Measurements from ENCODE around the gene ANKRD63. TPM values are rescaled to one million over a fixed set of nuclear protein-coding genes. Genes with fewer than 3 reads are reported as not detected.

Gene ANKRD63
- total and polyA plus RNA-seq, 9 donors: 0.27 TPM; not detected in 8

GRCh38 chr15:40277471-40277870 lies 5.4 kb downstream of the ANKRD63 start:
- intact Hi-C loops (cut with DNase I): loop anchor here in 1 of 4 donors (10.0 kb wide), 1 partner anchor 233 kb away; no protein-coding TSS in a partner anchor
- Histone ChIP-seq H3K27ac (no peak overlapping the region), H3K27me3 (peaks cover 2% of the 10 kb centered on the region), H3K4me3 (no peak overlapping the region), H3K36me3 (no peaks in the 10 kb centered on the region), H3K9me3 (no peaks in the 10 kb centered on the region), H3K4me1 (ENCODE audit: insufficient read depth) (peaks cover 6% of the 10 kb centered on the region)
- DNase-seq: no peak
- TF ChIP-seq EP300 (IDR thresholded peaks at IDR 0.05): no peak
- TF ChIP-seq, protein P1, sequence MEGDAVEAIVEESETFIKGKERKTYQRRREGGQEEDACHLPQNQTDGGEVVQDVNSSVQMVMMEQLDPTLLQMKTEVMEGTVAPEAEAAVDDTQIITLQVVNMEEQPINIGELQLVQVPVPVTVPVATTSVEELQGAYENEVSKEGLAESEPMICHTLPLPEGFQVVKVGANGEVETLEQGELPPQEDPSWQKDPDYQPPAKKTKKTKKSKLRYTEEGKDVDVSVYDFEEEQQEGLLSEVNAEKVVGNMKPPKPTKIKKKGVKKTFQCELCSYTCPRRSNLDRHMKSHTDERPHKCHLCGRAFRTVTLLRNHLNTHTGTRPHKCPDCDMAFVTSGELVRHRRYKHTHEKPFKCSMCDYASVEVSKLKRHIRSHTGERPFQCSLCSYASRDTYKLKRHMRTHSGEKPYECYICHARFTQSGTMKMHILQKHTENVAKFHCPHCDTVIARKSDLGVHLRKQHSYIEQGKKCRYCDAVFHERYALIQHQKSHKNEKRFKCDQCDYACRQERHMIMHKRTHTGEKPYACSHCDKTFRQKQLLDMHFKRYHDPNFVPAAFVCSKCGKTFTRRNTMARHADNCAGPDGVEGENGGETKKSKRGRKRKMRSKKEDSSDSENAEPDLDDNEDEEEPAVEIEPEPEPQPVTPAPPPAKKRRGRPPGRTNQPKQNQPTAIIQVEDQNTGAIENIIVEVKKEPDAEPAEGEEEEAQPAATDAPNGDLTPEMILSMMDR (IDR thresholded peaks at IDR 0.05): no peak
- TF ChIP-seq POLR2A (IDR thresholded peaks at IDR 0.05): no peak
- 40 to 46% (median 44%) methylated on average over 16 of the region's 16 CpGs for WGBS, 3 donors

GRCh38 chr15:40276927-40277326 lies 5.9 kb downstream of the ANKRD63 start:
- no peak overlapping the region for H3K4me3 ChIP-seq
- peaks cover 4% of the 10 kb centered on the region for H3K4me1 ChIP-seq (ENCODE audit: insufficient read depth)
- H3K27me3 ChIP-seq: peaks cover 2% of the 10 kb centered on the region
- 40 to 47% (median 40%) methylated on average over 4 of the region's 4 CpGs for whole genome bisulfite sequencing, 3 donors
- no peak overlapping the region for H3K27ac ChIP-seq
- H3K9me3 ChIP-seq: no peaks in the 10 kb centered on the region
- DNase-seq: no peak
- no peak for TF ChIP-seq POLR2A (IDR thresholded peaks at IDR 0.05)
- TF ChIP-seq, protein P1 (IDR thresholded peaks at IDR 0.05): no peak
- H3K36me3 ChIP-seq: no peaks in the 10 kb centered on the region
- intact Hi-C loops (cut with DNase I): loop anchor here in 1 of 4 donors (10.0 kb wide), 1 partner anchor 232 kb away; no protein-coding TSS in a partner anchor

- Histone ChIP-seq H3K9me3 (no peaks in the 10 kb centered on the region), H3K36me3 (no peaks in the 10 kb centered on the region), H3K4me1 (ENCODE audit: insufficient read depth) (peaks cover 4% of the 10 kb centered on the region), H3K27ac (no peak overlapping the region), H3K27me3 (no peaks in the 10 kb centered on the region), H3K4me3 (no peak overlapping the region)
- intact Hi-C loops (cut with DNase I): loop anchor here in 3 of 4 donors (2.0 to 10.0 kb wide), 4 partner anchors 57 to 231 kb away; no protein-coding TSS in a partner anchor
- WGBS, 3 donors: 91 to 94% (median 94%) methylated on average over 7 of the region's 7 CpGs
- no peak for DNase-seq
- TF ChIP-seq EP300 (IDR thresholded peaks at IDR 0.05): no peak
- TF ChIP-seq, protein P1 (IDR thresholded peaks at IDR 0.05): no peak
- TF ChIP-seq POLR2A (IDR thresholded peaks at IDR 0.05): no peak
These were observed 6.9 kb downstream of the ANKRD63 start for GRCh38 chr15:40275954-40276353.

DNA sequence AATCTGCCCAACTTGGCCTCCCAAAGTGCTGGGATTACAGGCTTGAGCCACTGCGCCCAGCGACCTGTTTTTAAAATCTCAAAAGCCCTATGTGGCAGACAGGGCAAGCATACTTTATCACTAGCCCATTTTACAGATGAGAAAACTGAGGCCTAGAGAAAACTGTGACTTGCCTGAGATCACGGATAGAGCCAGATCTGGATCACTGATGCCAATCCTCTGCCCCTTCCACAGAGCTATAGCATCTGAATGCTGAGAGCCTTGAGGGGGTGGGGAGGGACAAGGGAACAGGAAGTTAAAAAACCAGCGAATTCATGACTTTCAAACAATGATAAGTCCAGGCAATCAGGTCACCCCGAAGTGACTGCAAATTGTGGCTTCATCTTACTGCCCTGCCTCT lies 7.3 kb downstream of the ANKRD63 start:
- Histone ChIP-seq H3K9me3 (no peaks in the 10 kb centered on the region), H3K4me3 (no peak overlapping the region), H3K27me3 (no peaks in the 10 kb centered on the region), H3K27ac (no peak overlapping the region), H3K36me3 (no peaks in the 10 kb centered on the region), H3K4me1 (ENCODE audit: insufficient read depth) (peaks cover 4% of the 10 kb centered on the region)
- intact Hi-C loops (cut with DNase I): loop anchor here in 3 of 4 donors (2.0 to 10.0 kb wide), 4 partner anchors 57 to 231 kb away; no protein-coding TSS in a partner anchor
- no peak for DNase-seq
- 79 to 86% (median 79%) methylated on average over 5 of the region's 5 CpGs for WGBS, 3 donors
- TF ChIP-seq EP300 (IDR thresholded peaks at IDR 0.05) (no peak), POLR2A (IDR thresholded peaks at IDR 0.05) (no peak)
- TF ChIP-seq, protein P1 (IDR thresholded peaks at IDR 0.05): no peak

All from ovary (tissue), 9 donors.